ENCODE results near the gene C21orf58. TPM values are rescaled to one million over a fixed set of nuclear protein-coding genes. Genes with fewer than 3 reads are reported as not detected.

C21orf58 gene
- total and polyA plus RNA-seq, 2 experiments from 2014 or later, result 17.7 to 23.9 TPM

DNA sequence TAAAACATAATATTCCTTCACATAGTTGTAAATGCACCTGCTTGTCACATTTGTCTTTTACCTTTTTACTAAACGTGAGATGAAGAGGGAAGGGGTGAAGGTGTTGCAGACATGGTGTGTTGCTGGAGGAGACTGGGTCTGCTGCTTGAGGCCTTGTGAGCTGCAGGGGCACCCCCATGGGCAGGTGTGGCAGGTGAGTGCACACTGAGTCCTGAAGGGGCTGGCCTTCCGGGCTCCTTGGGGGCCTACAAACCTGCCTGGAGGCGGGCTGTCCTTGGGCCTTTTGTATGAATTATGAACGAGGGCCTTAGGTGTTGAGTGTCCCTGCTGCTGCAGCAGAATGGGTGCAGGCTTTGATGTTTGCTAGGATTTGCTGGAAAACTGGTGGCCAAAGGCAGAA is 4.0 kb upstream of the C21orf58 start:
- peaks cover 20% of the 10 kb centered on the region; the same call in 1 of the 2 replicates for H3K36me3 ChIP-seq (ENCODE audit: insufficient read depth)
- no peak overlapping the region for H3K4me2 ChIP-seq
- Mint-ChIP-seq H3K27ac (no peak overlapping the region), H3K4me3 (no peak overlapping the region), H3K4me1 (peaks cover 11% of the 10 kb centered on the region), H3K27me3 (ENCODE audit: insufficient read depth, low read depth, poor library complexity) (peaks cover 10% of the 10 kb centered on the region), H3K36me3 (ENCODE audit: low read depth) (peaks cover 50% of the 10 kb centered on the region), H3K9me3 (0 out of 3 replicates have a peak, but pooled peaks cover 4% of the 10 kb centered on the region)
- DNase-seq (ENCODE audit: low spot score) (no peak), ATAC-seq (no peak)
- no peaks in the 10 kb centered on the region for H3K9me2 ChIP-seq (ENCODE audit: insufficient read depth)
- no peaks in the 10 kb centered on the region for H3K27me3 ChIP-seq (ENCODE audit: insufficient read depth)
- TF ChIP-seq, protein P1, sequence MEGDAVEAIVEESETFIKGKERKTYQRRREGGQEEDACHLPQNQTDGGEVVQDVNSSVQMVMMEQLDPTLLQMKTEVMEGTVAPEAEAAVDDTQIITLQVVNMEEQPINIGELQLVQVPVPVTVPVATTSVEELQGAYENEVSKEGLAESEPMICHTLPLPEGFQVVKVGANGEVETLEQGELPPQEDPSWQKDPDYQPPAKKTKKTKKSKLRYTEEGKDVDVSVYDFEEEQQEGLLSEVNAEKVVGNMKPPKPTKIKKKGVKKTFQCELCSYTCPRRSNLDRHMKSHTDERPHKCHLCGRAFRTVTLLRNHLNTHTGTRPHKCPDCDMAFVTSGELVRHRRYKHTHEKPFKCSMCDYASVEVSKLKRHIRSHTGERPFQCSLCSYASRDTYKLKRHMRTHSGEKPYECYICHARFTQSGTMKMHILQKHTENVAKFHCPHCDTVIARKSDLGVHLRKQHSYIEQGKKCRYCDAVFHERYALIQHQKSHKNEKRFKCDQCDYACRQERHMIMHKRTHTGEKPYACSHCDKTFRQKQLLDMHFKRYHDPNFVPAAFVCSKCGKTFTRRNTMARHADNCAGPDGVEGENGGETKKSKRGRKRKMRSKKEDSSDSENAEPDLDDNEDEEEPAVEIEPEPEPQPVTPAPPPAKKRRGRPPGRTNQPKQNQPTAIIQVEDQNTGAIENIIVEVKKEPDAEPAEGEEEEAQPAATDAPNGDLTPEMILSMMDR (conservative IDR thresholded peaks at IDR 0.05; ENCODE audit: low read depth in 2 of 2), result no peak
- TF ChIP-seq POLR2AphosphoS5 (IDR thresholded peaks at IDR 0.05; ENCODE audit: low read depth), result no peak
- TF ChIP-seq STAT1 (IDR thresholded peaks at IDR 0.05; ENCODE audit: unreplicated experiment), result no peak
- no peak for TF ChIP-seq JUNB (IDR thresholded peaks at IDR 0.05; ENCODE audit: unreplicated experiment)
- no peak for TF ChIP-seq NANOG (IDR thresholded peaks at IDR 0.05; ENCODE audit: borderline replicate concordance)
- no peak for TF ChIP-seq ZNF114 (CRISPR knock-in tag; IDR thresholded peaks at IDR 0.05)
- TF ChIP-seq, protein P2, sequence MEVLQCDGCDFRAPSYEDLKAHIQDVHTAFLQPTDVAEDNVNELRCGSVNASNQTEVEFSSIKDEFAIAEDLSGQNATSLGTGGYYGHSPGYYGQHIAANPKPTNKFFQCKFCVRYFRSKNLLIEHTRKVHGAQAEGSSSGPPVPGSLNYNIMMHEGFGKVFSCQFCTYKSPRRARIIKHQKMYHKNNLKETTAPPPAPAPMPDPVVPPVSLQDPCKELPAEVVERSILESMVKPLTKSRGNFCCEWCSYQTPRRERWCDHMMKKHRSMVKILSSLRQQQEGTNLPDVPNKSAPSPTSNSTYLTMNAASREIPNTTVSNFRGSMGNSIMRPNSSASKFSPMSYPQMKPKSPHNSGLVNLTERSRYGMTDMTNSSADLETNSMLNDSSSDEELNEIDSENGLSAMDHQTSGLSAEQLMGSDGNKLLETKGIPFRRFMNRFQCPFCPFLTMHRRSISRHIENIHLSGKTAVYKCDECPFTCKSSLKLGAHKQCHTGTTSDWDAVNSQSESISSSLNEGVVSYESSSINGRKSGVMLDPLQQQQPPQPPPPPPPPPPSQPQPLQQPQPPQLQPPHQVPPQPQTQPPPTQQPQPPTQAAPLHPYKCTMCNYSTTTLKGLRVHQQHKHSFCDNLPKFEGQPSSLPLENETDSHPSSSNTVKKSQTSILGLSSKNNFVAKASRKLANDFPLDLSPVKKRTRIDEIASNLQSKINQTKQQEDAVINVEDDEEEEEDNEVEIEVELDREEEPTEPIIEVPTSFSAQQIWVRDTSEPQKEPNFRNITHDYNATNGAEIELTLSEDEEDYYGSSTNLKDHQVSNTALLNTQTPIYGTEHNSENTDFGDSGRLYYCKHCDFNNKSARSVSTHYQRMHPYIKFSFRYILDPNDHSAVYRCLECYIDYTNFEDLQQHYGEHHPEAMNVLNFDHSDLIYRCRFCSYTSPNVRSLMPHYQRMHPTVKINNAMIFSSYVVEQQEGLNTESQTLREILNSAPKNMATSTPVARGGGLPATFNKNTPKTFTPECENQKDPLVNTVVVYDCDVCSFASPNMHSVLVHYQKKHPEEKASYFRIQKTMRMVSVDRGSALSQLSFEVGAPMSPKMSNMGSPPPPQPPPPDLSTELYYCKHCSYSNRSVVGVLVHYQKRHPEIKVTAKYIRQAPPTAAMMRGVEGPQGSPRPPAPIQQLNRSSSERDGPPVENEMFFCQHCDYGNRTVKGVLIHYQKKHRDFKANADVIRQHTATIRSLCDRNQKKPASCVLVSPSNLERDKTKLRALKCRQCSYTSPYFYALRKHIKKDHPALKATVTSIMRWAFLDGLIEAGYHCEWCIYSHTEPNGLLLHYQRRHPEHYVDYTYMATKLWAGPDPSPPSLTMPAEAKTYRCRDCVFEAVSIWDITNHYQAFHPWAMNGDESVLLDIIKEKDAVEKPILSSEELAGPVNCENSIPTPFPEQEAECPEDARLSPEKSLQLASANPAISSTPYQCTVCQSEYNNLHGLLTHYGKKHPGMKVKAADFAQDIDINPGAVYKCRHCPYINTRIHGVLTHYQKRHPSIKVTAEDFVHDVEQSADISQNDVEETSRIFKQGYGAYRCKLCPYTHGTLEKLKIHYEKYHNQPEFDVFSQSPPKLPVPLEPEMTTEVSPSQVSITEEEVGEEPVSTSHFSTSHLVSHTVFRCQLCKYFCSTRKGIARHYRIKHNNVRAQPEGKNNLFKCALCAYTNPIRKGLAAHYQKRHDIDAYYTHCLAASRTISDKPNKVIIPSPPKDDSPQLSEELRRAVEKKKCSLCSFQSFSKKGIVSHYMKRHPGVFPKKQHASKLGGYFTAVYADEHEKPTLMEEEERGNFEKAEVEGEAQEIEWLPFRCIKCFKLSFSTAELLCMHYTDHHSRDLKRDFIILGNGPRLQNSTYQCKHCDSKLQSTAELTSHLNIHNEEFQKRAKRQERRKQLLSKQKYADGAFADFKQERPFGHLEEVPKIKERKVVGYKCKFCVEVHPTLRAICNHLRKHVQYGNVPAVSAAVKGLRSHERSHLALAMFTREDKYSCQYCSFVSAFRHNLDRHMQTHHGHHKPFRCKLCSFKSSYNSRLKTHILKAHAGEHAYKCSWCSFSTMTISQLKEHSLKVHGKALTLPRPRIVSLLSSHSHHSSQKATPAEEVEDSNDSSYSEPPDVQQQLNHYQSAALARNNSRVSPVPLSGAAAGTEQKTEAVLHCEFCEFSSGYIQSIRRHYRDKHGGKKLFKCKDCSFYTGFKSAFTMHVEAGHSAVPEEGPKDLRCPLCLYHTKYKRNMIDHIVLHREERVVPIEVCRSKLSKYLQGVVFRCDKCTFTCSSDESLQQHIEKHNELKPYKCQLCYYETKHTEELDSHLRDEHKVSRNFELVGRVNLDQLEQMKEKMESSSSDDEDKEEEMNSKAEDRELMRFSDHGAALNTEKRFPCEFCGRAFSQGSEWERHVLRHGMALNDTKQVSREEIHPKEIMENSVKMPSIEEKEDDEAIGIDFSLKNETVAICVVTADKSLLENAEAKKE (CRISPR knock-in tag; IDR thresholded peaks at IDR 0.05), result no peak
- no peak for TF ChIP-seq EZH2phosphoT487 (IDR thresholded peaks at IDR 0.05; ENCODE audit: unreplicated experiment)
- no peak for TF ChIP-seq CREB1 (CRISPR knock-in tag; IDR thresholded peaks at IDR 0.05; ENCODE audit: low read depth)
- TF ChIP-seq, protein P3, sequence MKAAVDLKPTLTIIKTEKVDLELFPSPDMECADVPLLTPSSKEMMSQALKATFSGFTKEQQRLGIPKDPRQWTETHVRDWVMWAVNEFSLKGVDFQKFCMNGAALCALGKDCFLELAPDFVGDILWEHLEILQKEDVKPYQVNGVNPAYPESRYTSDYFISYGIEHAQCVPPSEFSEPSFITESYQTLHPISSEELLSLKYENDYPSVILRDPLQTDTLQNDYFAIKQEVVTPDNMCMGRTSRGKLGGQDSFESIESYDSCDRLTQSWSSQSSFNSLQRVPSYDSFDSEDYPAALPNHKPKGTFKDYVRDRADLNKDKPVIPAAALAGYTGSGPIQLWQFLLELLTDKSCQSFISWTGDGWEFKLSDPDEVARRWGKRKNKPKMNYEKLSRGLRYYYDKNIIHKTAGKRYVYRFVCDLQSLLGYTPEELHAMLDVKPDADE (IDR thresholded peaks at IDR 0.05), result no peak
- TF ChIP-seq EZH2 (IDR thresholded peaks at IDR 0.05; ENCODE audit: low read depth, unreplicated experiment), result no peak
- TF ChIP-seq, protein P4, sequence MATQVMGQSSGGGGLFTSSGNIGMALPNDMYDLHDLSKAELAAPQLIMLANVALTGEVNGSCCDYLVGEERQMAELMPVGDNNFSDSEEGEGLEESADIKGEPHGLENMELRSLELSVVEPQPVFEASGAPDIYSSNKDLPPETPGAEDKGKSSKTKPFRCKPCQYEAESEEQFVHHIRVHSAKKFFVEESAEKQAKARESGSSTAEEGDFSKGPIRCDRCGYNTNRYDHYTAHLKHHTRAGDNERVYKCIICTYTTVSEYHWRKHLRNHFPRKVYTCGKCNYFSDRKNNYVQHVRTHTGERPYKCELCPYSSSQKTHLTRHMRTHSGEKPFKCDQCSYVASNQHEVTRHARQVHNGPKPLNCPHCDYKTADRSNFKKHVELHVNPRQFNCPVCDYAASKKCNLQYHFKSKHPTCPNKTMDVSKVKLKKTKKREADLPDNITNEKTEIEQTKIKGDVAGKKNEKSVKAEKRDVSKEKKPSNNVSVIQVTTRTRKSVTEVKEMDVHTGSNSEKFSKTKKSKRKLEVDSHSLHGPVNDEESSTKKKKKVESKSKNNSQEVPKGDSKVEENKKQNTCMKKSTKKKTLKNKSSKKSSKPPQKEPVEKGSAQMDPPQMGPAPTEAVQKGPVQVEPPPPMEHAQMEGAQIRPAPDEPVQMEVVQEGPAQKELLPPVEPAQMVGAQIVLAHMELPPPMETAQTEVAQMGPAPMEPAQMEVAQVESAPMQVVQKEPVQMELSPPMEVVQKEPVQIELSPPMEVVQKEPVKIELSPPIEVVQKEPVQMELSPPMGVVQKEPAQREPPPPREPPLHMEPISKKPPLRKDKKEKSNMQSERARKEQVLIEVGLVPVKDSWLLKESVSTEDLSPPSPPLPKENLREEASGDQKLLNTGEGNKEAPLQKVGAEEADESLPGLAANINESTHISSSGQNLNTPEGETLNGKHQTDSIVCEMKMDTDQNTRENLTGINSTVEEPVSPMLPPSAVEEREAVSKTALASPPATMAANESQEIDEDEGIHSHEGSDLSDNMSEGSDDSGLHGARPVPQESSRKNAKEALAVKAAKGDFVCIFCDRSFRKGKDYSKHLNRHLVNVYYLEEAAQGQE (IDR thresholded peaks at IDR 0.05; ENCODE audit: unreplicated experiment), result no peak
- no peak for TF ChIP-seq ZNF331 (CRISPR knock-in tag; IDR thresholded peaks at IDR 0.05; ENCODE audit: low read depth)
- no peak overlapping the region for H2AFZ ChIP-seq
- no peak overlapping the region for H3K27ac ChIP-seq (ENCODE audit: low read depth)
- no peak overlapping the region for H3K4me3 ChIP-seq
- 0 out of 2 replicates have a peak, but pooled peaks cover 5% of the 10 kb centered on the region for H3F3A ChIP-seq (replicated peaks; ENCODE audit: low read depth)
- peaks cover 17% of the 10 kb centered on the region for H4K20me1 ChIP-seq (replicated peaks; ENCODE audit: insufficient read depth)
- H3K4me1 ChIP-seq (ENCODE audit: insufficient read depth), result peaks cover 11% of the 10 kb centered on the region
- peaks cover 80% of the 10 kb centered on the region for H3K79me2 ChIP-seq (replicated peaks; ENCODE audit: insufficient read depth)

Measured in GM23338 (cell line).